Measurements from ENCODE around the gene BUD13. TPM values are rescaled to one million over a fixed set of nuclear protein-coding genes. Genes with fewer than 3 reads are reported as not detected.

Gene BUD13
- total and polyA plus RNA-seq, 2 donors: 13.5 to 14.4 TPM

GRCh38 chr11:116710001-116710674 lies 62.6 kb downstream of the BUD13 start:
- WGBS: 31% methylated on average over 17 of the region's 17 CpGs
- Histone ChIP-seq H3K36me3 (ENCODE audit: insufficient read depth) (no peaks in the 10 kb centered on the region), H3K4me1 (ENCODE audit: insufficient read depth) (no peaks in the 10 kb centered on the region), H3K27ac (ENCODE audit: low read depth) (no peak overlapping the region), H3K4me3 (ENCODE audit: low read depth, low read length) (no peak overlapping the region)
- DNase-seq (ENCODE audit: extremely low spot score): no peak

GRCh38 chr11:116707746-116708145 lies 65.0 kb downstream of the BUD13 start:
- no peak for DNase-seq (ENCODE audit: extremely low spot score)
- H3K4me1 ChIP-seq (ENCODE audit: insufficient read depth): no peaks in the 10 kb centered on the region
- no peak overlapping the region for H3K4me3 ChIP-seq (ENCODE audit: low read depth, low read length)
- WGBS: 57% methylated on average over 9 of the region's 9 CpGs
- H3K27ac ChIP-seq (ENCODE audit: low read depth): no peak overlapping the region
- H3K36me3 ChIP-seq (ENCODE audit: insufficient read depth): no peaks in the 10 kb centered on the region

GRCh38 chr11:116707161-116707629 lies 65.6 kb downstream of the BUD13 start:
- no peaks in the 10 kb centered on the region for H3K36me3 ChIP-seq (ENCODE audit: insufficient read depth)
- no peak overlapping the region for H3K4me3 ChIP-seq (ENCODE audit: low read depth, low read length)
- 28% methylated on average over 37 of the region's 37 CpGs for WGBS
- no peak overlapping the region for H3K27ac ChIP-seq (ENCODE audit: low read depth)
- DNase-seq (ENCODE audit: extremely low spot score): no peak
- H3K4me1 ChIP-seq (ENCODE audit: insufficient read depth): no peaks in the 10 kb centered on the region

GRCh38 chr11:116703421-116703820 lies 69.4 kb downstream of the BUD13 start:
- no peaks in the 10 kb centered on the region for H3K4me1 ChIP-seq (ENCODE audit: insufficient read depth)
- H3K4me3 ChIP-seq (ENCODE audit: low read depth, low read length): no peak overlapping the region
- 32% methylated on average over 11 of the region's 11 CpGs for WGBS
- H3K36me3 ChIP-seq (ENCODE audit: insufficient read depth): no peaks in the 10 kb centered on the region
- peak; percentile 1 for DNase-seq (ENCODE audit: extremely low spot score)
- no peak overlapping the region for H3K27ac ChIP-seq (ENCODE audit: low read depth)

GRCh38 chr11:116702772-116703385 lies 69.9 kb downstream of the BUD13 start:
- H3K4me1 ChIP-seq (ENCODE audit: insufficient read depth): no peaks in the 10 kb centered on the region
- no peak overlapping the region for H3K27ac ChIP-seq (ENCODE audit: low read depth)
- no peak for DNase-seq (ENCODE audit: extremely low spot score)
- H3K36me3 ChIP-seq (ENCODE audit: insufficient read depth): no peaks in the 10 kb centered on the region
- no peak overlapping the region for H3K4me3 ChIP-seq (ENCODE audit: low read depth, low read length)
- 63% methylated on average over 8 of the region's 8 CpGs for WGBS

GRCh38 chr11:116701876-116702275 lies 70.9 kb downstream of the BUD13 start:
- no peaks in the 10 kb centered on the region for H3K36me3 ChIP-seq (ENCODE audit: insufficient read depth)
- no peak for DNase-seq (ENCODE audit: extremely low spot score)
- WGBS: 73% methylated on average over 2 of the region's 2 CpGs

GRCh38 chr11:116701297-116701801 lies 71.4 kb downstream of the BUD13 start:
- no peak overlapping the region for H3K4me3 ChIP-seq (ENCODE audit: low read depth, low read length)
- H3K36me3 ChIP-seq (ENCODE audit: insufficient read depth): no peaks in the 10 kb centered on the region
- H3K27ac ChIP-seq (ENCODE audit: low read depth): no peak overlapping the region
- no peak for DNase-seq (ENCODE audit: extremely low spot score)
- no peaks in the 10 kb centered on the region for H3K4me1 ChIP-seq (ENCODE audit: insufficient read depth)
- 88% methylated on average over 7 of the region's 7 CpGs for WGBS

More at GRCh38 chr11:116701876-116702275, 70.9 kb downstream of the BUD13 start:
- Histone ChIP-seq H3K4me3 (ENCODE audit: low read depth, low read length) (no peak overlapping the region), H3K4me1 (ENCODE audit: insufficient read depth) (no peaks in the 10 kb centered on the region), H3K27ac (ENCODE audit: low read depth) (no peak overlapping the region)

GRCh38 chr11:116700586-116701220 lies 72.1 kb downstream of the BUD13 start:
- no peak for DNase-seq (ENCODE audit: extremely low spot score)
- no peak overlapping the region for H3K4me3 ChIP-seq (ENCODE audit: low read depth, low read length)
- 94% methylated on average over 6 of the region's 6 CpGs for WGBS
- H3K4me1 ChIP-seq (ENCODE audit: insufficient read depth): no peaks in the 10 kb centered on the region
- H3K36me3 ChIP-seq (ENCODE audit: insufficient read depth): no peaks in the 10 kb centered on the region
- no peak overlapping the region for H3K27ac ChIP-seq (ENCODE audit: low read depth)

Other genes with a start within 250 kb of the BUD13 start
- 17.9 TPM for gene ZPR1, start 15.0 kb upstream of the BUD13 start, total RNA-seq
- 27.4 TPM for gene ZPR1, start 15.0 kb upstream of the BUD13 start, polyA plus RNA-seq
- gene APOA5, start 18.9 kb upstream of the BUD13 start, total RNA-seq: not detected
- gene APOA5, start 18.9 kb upstream of the BUD13 start, polyA plus RNA-seq: 0.38 TPM
- gene APOA4, start 50.3 kb upstream of the BUD13 start, total RNA-seq: not detected
- 0.06 TPM for gene APOA4, start 50.3 kb upstream of the BUD13 start, polyA plus RNA-seq
- gene APOC3, start 56.9 kb upstream of the BUD13 start, total RNA-seq: not detected
- 4.1 TPM for gene APOC3, start 56.9 kb upstream of the BUD13 start, polyA plus RNA-seq
- 1.1 TPM for gene APOA1, start 64.6 kb upstream of the BUD13 start, total RNA-seq
- gene APOA1, start 64.6 kb upstream of the BUD13 start, polyA plus RNA-seq: 5.2 TPM

All from urinary bladder (tissue), 4 donors.